Measurements from ENCODE around the gene BTBD19. TPM values are rescaled to one million over a fixed set of nuclear protein-coding genes. Genes with fewer than 3 reads are reported as not detected.

Gene BTBD19
- total and polyA plus RNA-seq, 9 of the 15 experiments (the other 6 are each of a cell fraction or from before 2014, with no cell fraction given) = 0.22 to 2.0 (median 0.95) TPM

DNA sequence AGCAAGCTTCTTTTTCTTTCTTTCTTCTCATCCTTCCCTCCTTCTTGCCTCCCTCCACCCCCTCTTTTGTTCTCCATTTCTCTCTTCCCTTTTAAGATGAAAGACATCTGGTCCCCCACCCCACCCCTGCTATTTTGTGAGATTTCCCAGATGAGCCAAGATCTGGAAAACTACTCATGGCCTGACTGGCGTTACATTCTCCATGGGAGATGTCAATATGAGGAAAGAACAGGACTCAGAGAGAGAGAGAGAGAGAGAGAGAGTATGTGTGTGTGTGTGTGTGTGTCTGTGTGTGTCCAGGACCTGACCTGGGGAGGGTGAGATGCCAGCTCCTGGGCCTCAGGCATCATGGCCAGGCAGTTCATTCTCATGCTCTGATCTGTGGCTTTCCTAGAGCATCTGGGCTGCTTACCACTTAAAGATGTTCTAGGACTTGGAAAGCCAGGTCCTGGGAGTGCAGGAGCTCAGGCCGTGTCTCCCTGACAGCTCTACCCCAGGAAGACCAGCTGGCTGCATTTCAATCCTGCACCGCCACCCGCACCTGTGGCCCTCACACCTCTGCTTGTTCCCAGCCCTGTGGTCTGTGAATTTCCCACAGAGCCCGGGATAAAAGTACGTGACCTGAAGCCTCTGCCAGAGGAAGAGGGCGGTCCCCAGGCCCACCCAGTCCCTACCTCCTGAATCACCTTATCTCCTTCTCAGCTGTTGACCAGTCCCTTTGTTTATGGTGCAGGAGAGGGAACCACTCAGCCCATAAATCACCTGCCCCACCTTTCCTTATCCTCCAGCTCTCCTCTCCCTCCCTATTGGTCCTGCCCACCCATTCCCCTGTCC is 17.1 kb upstream of the BTBD19 start (continued):
- no peak for TF ChIP-seq JUND (IDR thresholded peaks at IDR 0.05; ENCODE audit: borderline replicate concordance, low read depth, low read length)
- peak; percentile 30; the same call in 1 of the 3 replicates for TF ChIP-seq JUND (tag; IDR thresholded peaks at IDR 0.05; ENCODE audit: borderline replicate concordance, low read depth, low read length)
- no peak for TF ChIP-seq ZNF253 (CRISPR knock-in tag; conservative IDR thresholded peaks at IDR 0.05)
- 0 out of 2 replicates have a peak, but pooled peaks have one; percentile 7 for TF ChIP-seq EGR1 (conservative IDR thresholded peaks at IDR 0.05)
- TF ChIP-seq ID3 (CRISPR knock-in tag; IDR thresholded peaks at IDR 0.05) = no peak
- TF ChIP-seq ID3 (tag; IDR thresholded peaks at IDR 0.05) = 0 out of 2 replicates have a peak, but pooled peaks have one; percentile 19
- TF ChIP-seq MYNN (IDR thresholded peaks at IDR 0.05) = peak; percentile 61; the same call in 1 of the 2 replicates
- TF ChIP-seq MYNN (CRISPR knock-in tag; IDR thresholded peaks at IDR 0.05) = no peak
- no peak for TF ChIP-seq RAD51 (IDR thresholded peaks at IDR 0.05; ENCODE audit: borderline replicate concordance, low read depth)
- no peak for TF ChIP-seq HSF4 (CRISPR knock-in tag; IDR thresholded peaks at IDR 0.05; ENCODE audit: borderline replicate concordance)
- no peak for TF ChIP-seq SPI1 (IDR thresholded peaks at IDR 0.05; ENCODE audit: borderline replicate concordance, low read depth, low read length)
- TF ChIP-seq DPF2 (IDR thresholded peaks at IDR 0.05) = peak; percentile 68
- 0 out of 2 replicates have a peak, but pooled peaks have one; percentile 17 for TF ChIP-seq ATF7 (IDR thresholded peaks at IDR 0.05)
- 0 out of 2 replicates have a peak, but pooled peaks have one; percentile 41 for TF ChIP-seq SMARCE1 (IDR thresholded peaks at IDR 0.05)
- peak; percentile 96 for TF ChIP-seq TFAP4 (CRISPR knock-in tag; IDR thresholded peaks at IDR 0.05; ENCODE audit: borderline replicate concordance)
- TF ChIP-seq FOXK2 (conservative IDR thresholded peaks at IDR 0.05 in 1 of 2, IDR thresholded peaks at IDR 0.05 in 1 of 2; ENCODE audit: low read depth in 2 of 2) = peak; percentile 52 to 78; a peak in 2 of 4 replicates
- TF ChIP-seq, protein P1, sequence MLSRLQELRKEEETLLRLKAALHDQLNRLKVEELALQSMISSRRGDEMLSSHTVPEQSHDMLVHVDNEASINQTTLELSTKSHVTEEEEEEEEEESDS (CRISPR knock-in tag; IDR thresholded peaks at IDR 0.05) = no peak
- TF ChIP-seq, protein P2, sequence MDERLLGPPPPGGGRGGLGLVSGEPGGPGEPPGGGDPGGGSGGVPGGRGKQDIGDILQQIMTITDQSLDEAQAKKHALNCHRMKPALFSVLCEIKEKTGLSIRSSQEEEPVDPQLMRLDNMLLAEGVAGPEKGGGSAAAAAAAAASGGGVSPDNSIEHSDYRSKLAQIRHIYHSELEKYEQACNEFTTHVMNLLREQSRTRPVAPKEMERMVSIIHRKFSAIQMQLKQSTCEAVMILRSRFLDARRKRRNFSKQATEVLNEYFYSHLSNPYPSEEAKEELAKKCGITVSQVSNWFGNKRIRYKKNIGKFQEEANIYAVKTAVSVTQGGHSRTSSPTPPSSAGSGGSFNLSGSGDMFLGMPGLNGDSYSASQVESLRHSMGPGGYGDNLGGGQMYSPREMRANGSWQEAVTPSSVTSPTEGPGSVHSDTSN (CRISPR knock-in tag; IDR thresholded peaks at IDR 0.05; ENCODE audit: low read depth) = peak; percentile 54
- TF ChIP-seq, protein P2 (tag; conservative IDR thresholded peaks at IDR 0.05; ENCODE audit: low read depth) = peak; percentile 91
- peak; percentile 86 for TF ChIP-seq DACH1 (IDR thresholded peaks at IDR 0.05; ENCODE audit: partially characterized antibody)
- no peak for TF ChIP-seq NFRKB (IDR thresholded peaks at IDR 0.05; ENCODE audit: low read depth)
- peak; percentile 35; the same call in 1 of the 2 replicates for TF ChIP-seq TCF3 (CRISPR knock-in tag; IDR thresholded peaks at IDR 0.05)
- TF ChIP-seq SIN3A (IDR thresholded peaks at IDR 0.05; ENCODE audit: borderline replicate concordance in 2 of 2, control insufficient read depth in 1 of 2, low read depth in 2 of 2, low read length in 2 of 2) = 0 out of 4 replicates have a peak, but pooled peaks of 1 of the 2 experiments have one; percentile 46
- no peak for TF ChIP-seq XRCC4 (IDR thresholded peaks at IDR 0.05; ENCODE audit: extremely low read depth, insufficient read depth, insufficient read length)
- TF ChIP-seq RCOR1 (IDR thresholded peaks at IDR 0.05; ENCODE audit: borderline replicate concordance in 1 of 2, low read depth in 2 of 2, low read length in 2 of 2) = peak in 1 of 2 experiments; percentile 35; a peak in 1 of 4 replicates

All from K562 (cell line).